ENCODE data around the gene PRRG1.
"Not testable (repeated sequence)": the region's sequence is repeated elsewhere in the genome, so short reads cannot be mapped to it uniquely, and the experiment has no call there.

Gene PRRG1

GRCh38 chrX:37472836-37473235 lies 123.7 kb downstream of the PRRG1 start:
- DNase-seq (ENCODE audit: low read depth): no peak

DNA sequence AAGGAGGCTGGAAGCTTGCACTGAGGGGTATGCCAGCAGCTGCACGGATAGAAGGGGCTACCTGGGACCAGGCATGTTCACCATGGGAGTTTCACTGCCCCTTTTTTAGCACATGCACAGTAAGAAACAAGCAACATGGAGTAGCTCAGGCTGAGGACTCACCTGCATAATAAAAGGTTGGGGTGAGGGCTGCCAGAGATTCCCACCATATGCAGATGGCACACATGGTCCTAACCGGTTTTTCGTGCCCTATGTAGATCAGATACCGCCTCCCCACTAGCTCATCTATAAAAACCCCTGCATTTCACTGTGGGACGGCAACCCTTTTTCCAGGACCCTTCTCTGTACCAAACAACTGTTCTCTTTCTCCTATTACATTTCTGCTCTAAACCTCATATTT lies 125.3 kb downstream of the PRRG1 start:
- DNase-seq (ENCODE audit: low read depth): no peak

DNA sequence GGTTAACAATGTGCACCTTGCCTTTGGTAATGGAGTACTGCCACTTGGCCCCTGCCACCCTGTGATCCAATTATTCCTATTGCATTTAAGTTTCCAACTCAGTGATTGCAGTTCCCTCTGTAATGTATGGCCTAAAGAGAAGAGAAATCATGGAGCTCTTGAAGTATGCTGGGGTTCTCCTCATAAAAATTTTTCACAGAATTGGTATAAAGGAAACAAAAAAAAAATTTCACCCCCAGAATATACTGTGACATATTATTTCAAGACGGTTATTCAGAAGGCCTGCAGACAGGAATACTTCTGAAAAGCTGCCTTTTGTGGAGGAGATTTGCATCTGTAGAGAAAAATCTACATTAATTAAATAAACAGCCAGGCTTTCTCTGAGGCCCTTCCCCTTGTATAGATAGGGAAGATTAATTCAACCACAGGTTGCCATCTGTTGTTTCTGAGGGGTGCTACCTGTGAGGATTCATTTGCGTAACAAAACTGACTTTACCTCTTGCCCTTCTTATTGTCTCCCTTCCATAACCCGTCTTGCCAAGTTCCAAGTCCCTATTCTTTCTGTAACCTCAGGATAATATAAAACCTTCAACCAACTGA lies 127.5 kb downstream of the PRRG1 start:
- no peak for DNase-seq (ENCODE audit: low read depth)

GRCh38 chrX:37484335-37484734 lies 135.2 kb downstream of the PRRG1 start:
- not testable (repeated sequence) for DNase-seq (ENCODE audit: low read depth)

- DNase-seq (ENCODE audit: low read depth): no peak
Measured at GRCh38 chrX:37485429-37485828, 136.3 kb downstream of the PRRG1 start.

GRCh38 chrX:37487271-37487670 lies 138.1 kb downstream of the PRRG1 start:
- no peak for DNase-seq (ENCODE audit: low read depth)

- DNase-seq (ENCODE audit: low read depth): no peak
Measured at GRCh38 chrX:37488323-37488722, 139.2 kb downstream of the PRRG1 start.

DNA sequence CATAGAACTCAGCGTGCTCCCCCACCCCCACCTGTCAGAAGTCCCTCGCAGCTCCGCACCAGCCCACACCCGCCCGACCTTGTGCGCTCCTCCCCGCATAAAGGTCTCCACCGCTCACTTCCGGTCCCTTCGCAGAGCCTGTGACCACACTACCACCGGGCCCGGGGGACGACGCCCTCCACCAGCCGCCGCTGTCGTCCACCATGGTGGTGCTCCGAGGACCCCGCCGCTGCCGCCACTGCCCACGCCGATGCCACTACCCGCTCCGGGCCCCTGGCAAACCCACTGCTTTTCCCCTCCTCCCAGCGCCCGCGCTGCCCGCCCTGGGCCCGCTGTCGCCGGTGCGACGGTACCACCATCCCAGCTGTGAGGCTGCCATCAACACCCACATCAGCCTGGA lies 142.5 kb downstream of the PRRG1 start:
- no peak for DNase-seq (ENCODE audit: low read depth)

GRCh38 chrX:37495760-37496159 lies 146.6 kb downstream of the PRRG1 start:
- DNase-seq (ENCODE audit: low read depth): not testable (repeated sequence)

DNA sequence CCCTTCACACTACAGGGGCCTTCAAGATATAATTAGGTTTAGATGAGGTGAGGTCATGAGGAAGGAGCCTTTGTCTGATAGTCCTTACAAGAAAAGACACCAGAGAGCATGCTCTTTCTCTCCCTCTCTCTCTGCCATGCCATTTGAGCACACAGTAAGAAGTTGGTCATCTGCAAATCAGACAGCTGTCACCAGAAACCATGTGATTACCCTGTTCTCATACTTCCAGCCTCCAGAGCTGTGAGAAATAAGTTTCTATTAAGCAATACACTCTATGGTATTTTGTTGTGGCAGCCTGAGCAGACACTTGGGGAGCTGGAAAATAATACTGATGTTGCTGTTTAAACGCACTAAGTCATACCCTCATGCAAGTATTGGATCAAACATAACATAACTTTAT lies 148.0 kb downstream of the PRRG1 start:
- DNase-seq (ENCODE audit: low read depth): not testable (repeated sequence)

GRCh38 chrX:37498323-37498722 lies 149.2 kb downstream of the PRRG1 start:
- DNase-seq (ENCODE audit: low read depth): not testable (repeated sequence)

DNA sequence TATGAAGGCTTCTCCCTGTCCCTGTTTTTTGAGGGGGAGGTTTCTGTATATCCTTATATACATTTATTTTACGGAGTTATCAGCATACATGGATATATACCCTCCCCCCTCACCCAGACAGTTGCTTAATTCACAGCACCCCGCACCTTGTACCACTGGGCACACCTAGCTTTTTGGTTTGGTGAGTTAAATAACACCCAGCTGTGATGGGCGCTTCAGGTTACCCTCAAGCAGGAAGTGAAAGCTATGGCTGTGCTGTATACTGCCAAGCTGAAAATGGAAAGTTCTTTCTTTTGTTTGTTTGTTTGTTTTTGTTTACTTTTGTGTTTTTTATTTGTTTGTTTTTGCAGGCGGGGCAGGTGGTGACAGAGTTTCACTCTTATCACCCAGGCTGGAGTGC lies 150.5 kb downstream of the PRRG1 start:
- DNase-seq (ENCODE audit: low read depth): not testable (repeated sequence)

DNA sequence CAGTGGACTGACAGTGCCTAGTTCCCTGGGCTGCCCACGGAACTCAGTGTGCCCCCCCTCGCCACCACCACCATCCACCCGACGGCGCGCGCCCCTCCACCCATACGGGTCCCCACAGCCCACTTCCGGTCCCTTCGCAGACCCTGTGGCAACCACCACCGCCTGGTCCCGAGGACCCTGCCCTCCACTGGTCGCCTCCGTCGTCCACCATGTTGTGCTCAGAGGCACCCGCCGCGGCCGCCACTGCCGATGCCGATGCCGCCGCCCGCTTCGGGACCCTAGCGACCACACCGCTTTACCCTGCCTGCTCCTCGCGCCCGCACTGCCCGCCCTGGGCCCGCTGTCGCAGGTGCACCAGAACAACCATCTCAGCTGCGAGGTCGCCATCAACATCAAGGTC lies 155.8 kb downstream of the PRRG1 start:
- DNase-seq (ENCODE audit: low read depth): no peak
